Tibial artery (tissue), 4 donors: ENCODE measurements around the gene GPBP1.

Experiments
- DNase-seq, 2 donors: peaks; one replicate each; pipeline ENCODE4 v3.0.0-alpha.2; 2019
- H3K27ac ChIP-seq, 2 donors: fragments of 200-600 bp; sonication (generic) in 1 of 2; 1 replicate in 1 of 2; 2 replicates in 1 of 2; pipeline ENCODE4 v1.5.1; 2018 to 2019; ENCODE audit warnings: mild to moderate bottlenecking in 1 of 2
- H3K27me3 ChIP-seq, 2 donors: fragments of 200-600 bp; sonication (generic) in 1 of 2; one replicate each; pipeline versions ENCODE4 v1.5.1 to v1.6.0; 2016 to 2019
- H3K36me3 ChIP-seq, 3 donors: fragments of 200-600 bp; sonication (generic) in 2 of 3; one replicate each; pipeline ENCODE4 v1.5.1; 2016 to 2019; ENCODE audit warnings: mild to moderate bottlenecking in 2 of 3
- H3K4me1 ChIP-seq, 4 donors: fragments of 200-600 bp; sonication (generic) in 2 of 4; 1 replicate in 3 of 4; 2 replicates in 1 of 4; pipeline ENCODE4 v1.5.1; 2016 to 2019
- H3K4me3 ChIP-seq, 2 donors: fragments of 200-600 bp; sonication (generic) in 1 of 2; 1 replicate in 1 of 2; 2 replicates in 1 of 2; pipeline ENCODE4 v1.5.1; 2018 to 2019; ENCODE audit warnings: mild to moderate bottlenecking in 2 of 2
- H3K9me3 ChIP-seq, 3 donors: fragments of 200-600 bp; sonication (generic) in 1 of 3; one replicate each; pipeline ENCODE4 v1.5.1; 2016 to 2019
- intact Hi-C: fragments of 100-400 bp; cut with DNase I; formaldehyde crosslinking; loops from one replicate; pipeline ENCODE4 v1.15.0; 2023; ENCODE audit warnings: low total_unique reads
- TF ChIP-seq, protein P1 (sequence below), 2 experiments: fragments of 200-600 bp in 1 of 2; fragments of 450-650 bp in 1 of 2; IDR thresholded peaks; one replicate each; pipeline ENCODE4 v1.5.1; 2017 to 2019; ENCODE audit warnings: antibody characterized with exemption in 2 of 2, mild to moderate bottlenecking in 1 of 2, moderate library complexity in 1 of 2

GPBP1 gene

DNA sequence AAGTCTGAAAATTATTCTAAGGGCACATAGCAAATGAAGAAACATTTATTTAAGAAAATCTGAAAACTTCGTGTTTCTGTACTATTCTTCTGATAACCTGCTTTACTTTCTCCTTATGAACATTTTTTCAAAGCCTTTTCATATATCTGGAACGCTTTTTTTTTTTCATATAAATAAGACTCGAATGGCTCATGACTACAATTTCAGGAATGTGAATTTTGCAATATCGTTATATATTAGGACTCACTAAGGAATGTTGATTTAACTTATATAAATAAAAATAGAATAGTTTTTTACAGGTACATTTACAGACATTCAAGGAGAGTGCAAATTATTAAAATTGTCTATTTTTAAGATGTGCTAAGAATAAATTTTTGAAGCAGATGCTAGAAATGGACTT lies 42.9 kb downstream of the GPBP1 start:
- H3K4me1 ChIP-seq: peaks cover 0 to 36% (median 10%) of the 10 kb centered on the region in 4 donors
- peaks cover 12 to 16% (median 13%) of the 10 kb centered on the region in 3 donors for H3K36me3 ChIP-seq
- intact Hi-C loops: loop anchor here (10.0 kb wide), 1 partner anchor 262 kb away; the partner anchor contains the start of gene MIER3
- H3K9me3 ChIP-seq: no peaks in the 10 kb centered on the region
- DNase-seq: no peak
- H3K27ac ChIP-seq: no peak overlapping the region
- no peaks in the 10 kb centered on the region for H3K27me3 ChIP-seq
- TF ChIP-seq, protein P1, sequence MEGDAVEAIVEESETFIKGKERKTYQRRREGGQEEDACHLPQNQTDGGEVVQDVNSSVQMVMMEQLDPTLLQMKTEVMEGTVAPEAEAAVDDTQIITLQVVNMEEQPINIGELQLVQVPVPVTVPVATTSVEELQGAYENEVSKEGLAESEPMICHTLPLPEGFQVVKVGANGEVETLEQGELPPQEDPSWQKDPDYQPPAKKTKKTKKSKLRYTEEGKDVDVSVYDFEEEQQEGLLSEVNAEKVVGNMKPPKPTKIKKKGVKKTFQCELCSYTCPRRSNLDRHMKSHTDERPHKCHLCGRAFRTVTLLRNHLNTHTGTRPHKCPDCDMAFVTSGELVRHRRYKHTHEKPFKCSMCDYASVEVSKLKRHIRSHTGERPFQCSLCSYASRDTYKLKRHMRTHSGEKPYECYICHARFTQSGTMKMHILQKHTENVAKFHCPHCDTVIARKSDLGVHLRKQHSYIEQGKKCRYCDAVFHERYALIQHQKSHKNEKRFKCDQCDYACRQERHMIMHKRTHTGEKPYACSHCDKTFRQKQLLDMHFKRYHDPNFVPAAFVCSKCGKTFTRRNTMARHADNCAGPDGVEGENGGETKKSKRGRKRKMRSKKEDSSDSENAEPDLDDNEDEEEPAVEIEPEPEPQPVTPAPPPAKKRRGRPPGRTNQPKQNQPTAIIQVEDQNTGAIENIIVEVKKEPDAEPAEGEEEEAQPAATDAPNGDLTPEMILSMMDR (IDR thresholded peaks at IDR 0.05): no peak
- H3K4me3 ChIP-seq: no peak overlapping the region

DNA sequence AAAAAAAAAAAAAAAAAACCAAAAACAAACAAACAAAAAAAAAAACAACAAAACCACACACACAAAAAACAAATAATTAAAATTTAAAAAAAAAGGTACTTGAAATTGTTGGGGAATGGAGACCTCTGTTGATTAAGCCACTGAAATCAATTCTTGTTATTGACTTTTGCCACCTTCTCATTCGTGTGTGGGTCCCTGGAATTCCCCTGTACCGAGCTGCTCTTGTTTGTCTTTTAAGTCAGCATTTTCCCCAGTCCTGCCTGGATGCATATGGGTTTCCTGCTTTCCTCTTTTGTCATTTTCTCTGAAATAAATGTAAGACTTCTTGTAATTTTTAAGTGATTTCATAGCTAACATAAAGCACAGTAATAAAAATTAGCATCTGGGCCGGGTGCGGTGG lies 45.5 kb downstream of the GPBP1 start:
- H3K4me1 ChIP-seq: peaks cover 0 to 36% (median 10%) of the 10 kb centered on the region in 4 donors
- intact Hi-C loops: loop anchor here (10.0 kb wide), 1 partner anchor 265 kb away; the partner anchor contains the start of gene MIER3
- DNase-seq: no peak
- no peaks in the 10 kb centered on the region for H3K9me3 ChIP-seq
- no peak overlapping the region for H3K4me3 ChIP-seq
- H3K36me3 ChIP-seq: peaks cover 10 to 12% (median 11%) of the 10 kb centered on the region in 3 donors
- H3K27ac ChIP-seq: no peak overlapping the region
- TF ChIP-seq, protein P1 (IDR thresholded peaks at IDR 0.05): no peak
- no peaks in the 10 kb centered on the region for H3K27me3 ChIP-seq

DNA sequence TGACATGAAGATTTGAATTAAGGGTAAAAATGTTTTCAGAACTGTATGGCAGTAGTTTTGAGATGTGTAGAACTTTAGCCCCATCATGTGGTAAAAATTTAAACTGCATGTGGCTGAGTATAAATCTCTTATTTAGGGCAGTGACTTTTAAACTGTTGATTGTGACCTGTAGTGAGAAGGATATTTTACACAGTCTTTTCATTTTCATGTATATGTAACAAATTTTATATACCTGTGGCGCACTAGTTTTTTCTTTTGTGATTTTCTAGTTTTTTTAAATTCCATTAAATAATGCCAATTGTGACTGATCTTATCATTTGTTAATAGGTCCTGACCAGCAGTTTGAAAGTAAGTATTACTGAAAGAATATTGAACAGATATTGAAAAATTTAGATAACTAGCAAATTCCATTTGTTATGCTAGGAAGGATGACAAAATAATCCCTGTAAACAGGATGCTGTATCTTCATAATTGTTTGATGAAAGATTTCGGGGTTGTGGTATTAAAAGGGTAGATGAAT lies 47.2 kb downstream of the GPBP1 start:
- no peaks in the 10 kb centered on the region for H3K27me3 ChIP-seq
- TF ChIP-seq, protein P1 (IDR thresholded peaks at IDR 0.05): peak; percentile 89 to 91
- intact Hi-C loops: loop anchor here (5.0 kb wide), 1 partner anchor 319 kb away; no protein-coding TSS in a partner anchor
- no peak overlapping the region for H3K4me3 ChIP-seq
- no peaks in the 10 kb centered on the region for H3K36me3 ChIP-seq
- no peaks in the 10 kb centered on the region for H3K9me3 ChIP-seq
- no peak for DNase-seq
- H3K27ac ChIP-seq: no peak overlapping the region
- H3K4me1 ChIP-seq: peaks cover 0 to 25% (median 9%) of the 10 kb centered on the region in 4 donors

DNA sequence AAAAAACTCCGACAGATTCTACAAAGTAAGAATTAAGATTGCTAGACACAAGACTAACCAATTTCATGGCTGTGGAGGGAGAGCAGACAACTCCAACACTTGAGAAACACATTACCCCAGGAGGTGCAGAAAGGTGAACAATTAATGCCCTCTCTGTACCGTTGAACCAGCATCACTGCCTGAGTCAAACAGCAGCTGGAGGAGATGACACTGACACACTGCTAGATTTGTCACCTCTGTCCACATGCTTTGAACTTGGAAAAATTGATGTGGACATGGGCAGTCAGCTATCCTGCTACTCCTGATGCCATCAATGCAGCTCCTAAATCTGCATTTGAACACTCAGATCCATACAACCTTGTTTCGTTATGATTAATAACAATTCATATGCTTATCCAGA lies 51.7 kb downstream of the GPBP1 start:
- TF ChIP-seq, protein P1 (IDR thresholded peaks at IDR 0.05): no peak
- Histone ChIP-seq H3K36me3 (no peaks in the 10 kb centered on the region), H3K4me1 (peaks cover 0 to 2% (median 0%) of the 10 kb centered on the region in 4 donors), H3K27ac (no peak overlapping the region), H3K9me3 (no peaks in the 10 kb centered on the region), H3K4me3 (no peak overlapping the region), H3K27me3 (no peaks in the 10 kb centered on the region)
- DNase-seq: no peak
- intact Hi-C loops: no loop called here

DNA sequence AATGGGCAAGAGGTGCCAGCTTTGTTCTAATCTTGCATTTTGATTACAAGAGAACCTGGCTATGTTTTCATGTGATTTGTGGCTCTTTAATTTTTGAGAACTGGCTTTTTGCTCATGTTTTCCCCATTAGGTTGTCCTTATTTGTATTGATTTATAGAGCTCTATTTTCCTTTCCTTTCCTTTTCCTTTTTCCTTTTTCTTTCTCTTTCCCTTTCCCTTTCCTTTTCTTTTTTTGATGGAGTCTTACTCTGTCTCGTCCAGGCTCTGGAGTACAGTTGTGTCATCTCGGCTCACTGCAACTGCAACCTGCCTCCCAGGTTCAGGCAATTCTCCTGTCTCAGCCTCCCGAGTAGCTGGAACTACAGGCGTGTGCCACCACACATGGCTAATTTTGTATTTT lies 55.5 kb downstream of the GPBP1 start:
- Histone ChIP-seq H3K27me3 (no peaks in the 10 kb centered on the region), H3K27ac (no peak overlapping the region), H3K4me1 (peaks cover 0 to 5% (median 0%) of the 10 kb centered on the region in 4 donors), H3K4me3 (no peak overlapping the region), H3K36me3 (peaks cover 20 to 24% (median 24%) of the 10 kb centered on the region in 3 donors), H3K9me3 (no peaks in the 10 kb centered on the region)
- no peak for DNase-seq
- intact Hi-C loops: no loop called here
- TF ChIP-seq, protein P1 (IDR thresholded peaks at IDR 0.05): no peak
